ENCODE measurements around the gene GCSAM. TPM values are rescaled to one million over a fixed set of nuclear protein-coding genes. Genes with fewer than 3 reads are reported as not detected.

Gene GCSAM
- total RNA-seq, 1 experiment from 2014 or later: not detected

DNA sequence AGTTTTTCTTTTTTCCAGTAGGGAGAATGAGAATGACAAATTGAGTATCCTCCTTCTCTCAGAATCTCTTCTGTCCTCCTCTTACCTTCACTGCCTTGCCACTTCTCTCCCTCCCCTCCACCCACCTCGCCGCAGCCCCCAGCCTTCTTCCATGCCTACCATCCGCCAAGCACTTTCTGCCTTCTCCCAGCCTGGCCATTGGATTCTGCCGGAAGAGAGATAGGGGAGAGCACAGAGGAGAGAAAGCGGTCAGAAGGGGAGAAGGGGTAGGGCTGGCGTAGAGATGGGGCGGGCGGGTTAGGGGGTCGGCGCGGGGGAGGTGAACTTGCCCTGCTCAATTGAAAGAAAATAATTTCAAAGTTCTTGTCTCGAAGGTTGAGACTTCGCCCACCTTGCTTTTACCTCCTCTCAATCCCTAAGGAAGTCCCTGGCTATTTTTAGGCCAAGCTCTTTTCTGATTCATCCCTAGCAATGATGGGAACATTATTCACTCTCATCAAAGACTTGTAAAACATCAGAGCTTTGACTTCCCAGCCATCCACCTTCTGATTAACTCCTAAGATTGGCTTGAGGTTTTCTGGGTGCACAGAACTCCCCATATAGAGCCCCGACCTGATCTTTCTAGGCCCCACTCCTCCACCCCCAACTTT, 46.0 kb downstream of the GCSAM start:
- TF ChIP-seq, protein P1, sequence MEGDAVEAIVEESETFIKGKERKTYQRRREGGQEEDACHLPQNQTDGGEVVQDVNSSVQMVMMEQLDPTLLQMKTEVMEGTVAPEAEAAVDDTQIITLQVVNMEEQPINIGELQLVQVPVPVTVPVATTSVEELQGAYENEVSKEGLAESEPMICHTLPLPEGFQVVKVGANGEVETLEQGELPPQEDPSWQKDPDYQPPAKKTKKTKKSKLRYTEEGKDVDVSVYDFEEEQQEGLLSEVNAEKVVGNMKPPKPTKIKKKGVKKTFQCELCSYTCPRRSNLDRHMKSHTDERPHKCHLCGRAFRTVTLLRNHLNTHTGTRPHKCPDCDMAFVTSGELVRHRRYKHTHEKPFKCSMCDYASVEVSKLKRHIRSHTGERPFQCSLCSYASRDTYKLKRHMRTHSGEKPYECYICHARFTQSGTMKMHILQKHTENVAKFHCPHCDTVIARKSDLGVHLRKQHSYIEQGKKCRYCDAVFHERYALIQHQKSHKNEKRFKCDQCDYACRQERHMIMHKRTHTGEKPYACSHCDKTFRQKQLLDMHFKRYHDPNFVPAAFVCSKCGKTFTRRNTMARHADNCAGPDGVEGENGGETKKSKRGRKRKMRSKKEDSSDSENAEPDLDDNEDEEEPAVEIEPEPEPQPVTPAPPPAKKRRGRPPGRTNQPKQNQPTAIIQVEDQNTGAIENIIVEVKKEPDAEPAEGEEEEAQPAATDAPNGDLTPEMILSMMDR (conservative IDR thresholded peaks at IDR 0.05): no peak
- TF ChIP-seq EZH2 (IDR thresholded peaks at IDR 0.05; ENCODE audit: low read depth): no peak
- Histone ChIP-seq H3K27ac (peak overlapping the region; percentile 81), H3F3A (ENCODE audit: insufficient read depth, low read depth) (peaks cover 20% of the 10 kb centered on the region), H3K27me3 (ENCODE audit: insufficient read depth, low read depth) (no peaks in the 10 kb centered on the region), H4K20me1 (ENCODE audit: insufficient read depth) (no peaks in the 10 kb centered on the region), H3K9me2 (ENCODE audit: insufficient read depth) (no peaks in the 10 kb centered on the region), H3K4me1 (replicated peaks; ENCODE audit: insufficient read depth) (peaks cover 50% of the 10 kb centered on the region), H3K9me3 (ENCODE audit: insufficient read depth, low read depth) (no peaks in the 10 kb centered on the region), H3K36me3 (ENCODE audit: low read depth) (no peaks in the 10 kb centered on the region), H3K79me2 (ENCODE audit: low read depth) (peaks cover 17% of the 10 kb centered on the region), H2AFZ (peak overlapping the region; percentile 88), H3K4me3 (peak overlapping the region; percentile 80), H3K4me2 (peak overlapping the region; percentile 93)
- ChIA-PET CTCF (interaction anchor here (1.4 kb wide), 1 partner anchor 25 kb away, joined by 3 read pairs; no protein-coding TSS in a partner anchor), POLR2A (ENCODE audit: unreplicated experiment) (no interaction called here)
- peak; percentile 16 to 54 for DNase-seq
- intact Hi-C loops (cut with micrococcal nuclease; ENCODE audit: unreplicated experiment): loop anchor here (1.0 to 2.0 kb wide), 3 partner anchors 12 to 44 kb away; no protein-coding TSS in a partner anchor
- no TSS peak for BruUV-seq (replicated peaks)

DNA sequence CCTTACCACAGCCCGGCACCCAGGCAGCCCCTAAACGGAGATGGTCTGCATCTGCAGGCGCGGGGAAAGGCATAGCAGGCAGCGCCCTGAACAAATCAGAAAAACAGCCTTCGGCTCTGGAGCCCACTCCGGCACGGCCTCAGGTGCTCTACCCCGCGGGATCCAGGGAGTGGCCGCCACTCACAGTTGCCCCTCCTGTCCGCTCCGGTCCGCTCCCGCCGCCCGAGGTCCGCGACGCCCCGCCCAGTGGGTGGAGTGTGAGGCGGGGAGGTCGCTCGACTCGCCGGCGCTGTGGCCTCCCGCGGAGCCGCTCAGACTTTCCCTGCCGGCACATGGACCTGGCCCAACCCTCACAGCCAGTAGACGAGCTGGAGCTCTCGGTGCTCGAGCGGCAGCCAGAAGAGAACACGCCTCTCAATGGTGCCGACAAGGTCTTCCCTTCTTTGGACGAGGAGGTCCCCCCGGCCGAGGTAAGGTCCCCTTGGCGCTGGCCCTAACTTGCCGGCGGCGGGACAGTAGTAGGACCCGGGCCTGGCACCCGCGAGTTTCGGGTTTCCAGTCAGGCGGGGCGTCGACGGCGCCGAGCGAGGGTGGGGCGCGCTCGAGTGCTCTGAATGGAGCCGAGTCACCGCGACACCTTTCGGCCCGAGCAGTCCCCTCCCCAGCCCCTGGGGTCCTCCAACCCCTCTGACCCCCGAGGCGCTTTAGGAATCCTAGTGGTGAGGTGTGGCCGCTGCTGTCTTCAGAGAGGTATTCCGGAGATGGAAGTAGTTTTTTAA, 46.8 kb downstream of the GCSAM start, which contains the start of gene C3orf52:
Gene C3orf52 (plus strand): TSS at position 314 of the 779 bp plus-strand sequence. CDS start 19 bp downstream, at position 333.
- BruUV-seq (replicated peaks): TSS peak; percentile 90
- Histone ChIP-seq H3K27me3 (ENCODE audit: insufficient read depth, low read depth) (no peaks in the 10 kb centered on the region), H4K20me1 (ENCODE audit: insufficient read depth) (no peaks in the 10 kb centered on the region), H3F3A (ENCODE audit: insufficient read depth, low read depth) (peaks cover 20% of the 10 kb centered on the region), H3K27ac (peak within 1 kb of the TSS; percentile 81), H3K4me1 (replicated peaks; ENCODE audit: insufficient read depth) (peaks cover 47% of the 10 kb centered on the region), H2AFZ (peak within 1 kb of the TSS; percentile 88), H3K9me3 (ENCODE audit: insufficient read depth, low read depth) (no peaks in the 10 kb centered on the region), H3K79me2 (ENCODE audit: low read depth) (peaks cover 17% of the 10 kb centered on the region), H3K36me3 (ENCODE audit: low read depth) (no peaks in the 10 kb centered on the region), H3K9me2 (ENCODE audit: insufficient read depth) (no peaks in the 10 kb centered on the region), H3K4me3 (peak within 1 kb of the TSS; percentile 80), H3K4me2 (peak within 1 kb of the TSS; percentile 93)
- ChIA-PET CTCF (interaction anchor here (1.4 kb wide), 1 partner anchor 25 kb away, joined by 3 read pairs; no protein-coding TSS in a partner anchor), POLR2A (ENCODE audit: unreplicated experiment) (interaction anchor here (0.6 kb wide), 2 partner anchors 11 to 1559 kb away, joined by 3 to 6 read pairs; no protein-coding TSS in a partner anchor)
- DNase-seq: peak; percentile 87 to 94
- TF ChIP-seq, protein P1 (conservative IDR thresholded peaks at IDR 0.05): no peak; the same call in 1 of the 2 replicates
- no peak for TF ChIP-seq EZH2 (IDR thresholded peaks at IDR 0.05; ENCODE audit: low read depth)
- intact Hi-C loops (cut with micrococcal nuclease; ENCODE audit: unreplicated experiment): loop anchor here (1.0 to 2.0 kb wide), 3 partner anchors 11 to 43 kb away; no protein-coding TSS in a partner anchor

DNA sequence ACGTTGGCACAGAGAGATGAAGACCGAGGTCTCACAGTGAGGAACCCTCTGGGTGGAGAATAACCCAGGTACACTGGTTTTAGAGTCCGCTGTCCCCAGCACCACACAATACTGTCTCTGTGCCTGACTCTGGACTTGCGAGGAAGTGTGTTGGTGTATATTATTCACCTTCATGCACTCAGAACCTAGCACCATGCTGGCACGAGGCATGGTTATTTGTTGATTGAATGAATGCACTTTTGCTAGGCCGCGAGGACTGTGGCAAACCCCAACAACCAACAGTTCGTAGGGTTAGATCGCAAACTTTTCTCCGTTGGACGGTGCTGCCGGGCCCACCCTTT, 47.3 kb downstream of the GCSAM start:
- Histone ChIP-seq H3K27me3 (ENCODE audit: insufficient read depth, low read depth) (no peaks in the 10 kb centered on the region), H3K4me2 (peak overlapping the region; percentile 93), H2AFZ (peak overlapping the region; percentile 88), H4K20me1 (ENCODE audit: insufficient read depth) (no peaks in the 10 kb centered on the region), H3K36me3 (ENCODE audit: low read depth) (no peaks in the 10 kb centered on the region), H3K27ac (no peak overlapping the region), H3K4me1 (replicated peaks; ENCODE audit: insufficient read depth) (peaks cover 42% of the 10 kb centered on the region), H3K9me2 (ENCODE audit: insufficient read depth) (no peaks in the 10 kb centered on the region), H3K9me3 (ENCODE audit: insufficient read depth, low read depth) (no peaks in the 10 kb centered on the region), H3F3A (ENCODE audit: insufficient read depth, low read depth) (peaks cover 20% of the 10 kb centered on the region), H3K79me2 (ENCODE audit: low read depth) (peaks cover 17% of the 10 kb centered on the region), H3K4me3 (peak overlapping the region; percentile 80)
- intact Hi-C loops (cut with micrococcal nuclease; ENCODE audit: unreplicated experiment): loop anchor here (1.0 to 2.0 kb wide), 3 partner anchors 10 to 44 kb away; no protein-coding TSS in a partner anchor
- DNase-seq: no peak
- CTCF ChIA-PET: no interaction called here
- BruUV-seq (replicated peaks): no TSS peak
- POLR2A ChIA-PET (ENCODE audit: unreplicated experiment): interaction anchor here (0.6 kb wide), 2 partner anchors 12 to 1559 kb away, joined by 3 to 6 read pairs; no protein-coding TSS in a partner anchor
- TF ChIP-seq, protein P1 (conservative IDR thresholded peaks at IDR 0.05): no peak
- no peak for TF ChIP-seq EZH2 (IDR thresholded peaks at IDR 0.05; ENCODE audit: low read depth)
